PC-9 (cell line): ENCODE data around the gene POU3F1.

Experiments
- CTCF ChIP-seq: fragments of 200-600 bp; sonication (generic); conservative IDR thresholded peaks from 2 replicates; pipeline ENCODE4 v1.6.1; 2017; ENCODE audit warnings: mixed run types, antibody characterized with exemption, mild to moderate bottlenecking, moderate library complexity
- EZH2 ChIP-seq: fragments of 200-600 bp; sonication (generic); IDR thresholded peaks from 2 replicates; pipeline ENCODE4 v1.8.0; 2017; ENCODE audit warnings: antibody characterized with exemption, low read depth

DNA sequence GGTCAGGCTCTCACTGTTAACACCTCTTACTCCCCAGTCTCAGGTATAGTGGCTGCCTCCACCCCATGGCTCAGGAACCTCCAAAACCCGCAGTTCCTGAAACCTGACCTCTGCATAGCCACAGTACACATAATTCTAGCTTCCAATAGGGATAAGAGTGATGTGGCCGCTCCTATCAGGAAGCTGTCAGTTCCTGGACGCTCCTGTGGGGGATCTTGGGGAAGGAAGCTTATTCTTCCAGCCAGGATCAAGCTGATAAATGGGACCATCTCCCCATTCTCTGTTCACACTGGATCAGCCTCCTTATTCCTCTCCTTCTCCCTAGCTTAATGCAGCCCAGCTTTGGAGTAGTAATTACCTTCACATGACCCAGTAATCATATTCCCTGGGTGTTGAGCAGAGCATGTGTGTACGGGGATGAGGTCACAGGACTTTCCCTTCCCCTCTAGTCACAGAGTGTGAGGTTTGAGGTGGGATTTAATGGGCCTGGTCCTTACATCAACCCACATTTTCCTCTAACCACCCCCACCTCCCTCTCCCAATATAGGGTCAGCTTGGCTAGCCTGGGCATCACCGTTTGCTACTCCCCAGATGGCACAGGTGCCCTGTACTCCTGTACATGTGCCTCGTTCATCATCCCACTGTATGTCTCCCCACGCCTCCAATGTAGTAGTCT is 7.0 kb upstream of the POU3F1 start:
- TF ChIP-seq CTCF (no peak), EZH2 (no peak)
